ENCODE results near the gene FRMPD4.

The FRMPD4 gene

GRCh38 chrX:12425496-12425895 lies 287.2 kb downstream of the FRMPD4 start:
- FAIRE-seq (no peak), DNase-seq (ENCODE audit: low spot score) (no peak)

GRCh38 chrX:12426420-12426819 lies 288.1 kb downstream of the FRMPD4 start:
- FAIRE-seq (no peak), DNase-seq (ENCODE audit: low spot score) (no peak)

DNA sequence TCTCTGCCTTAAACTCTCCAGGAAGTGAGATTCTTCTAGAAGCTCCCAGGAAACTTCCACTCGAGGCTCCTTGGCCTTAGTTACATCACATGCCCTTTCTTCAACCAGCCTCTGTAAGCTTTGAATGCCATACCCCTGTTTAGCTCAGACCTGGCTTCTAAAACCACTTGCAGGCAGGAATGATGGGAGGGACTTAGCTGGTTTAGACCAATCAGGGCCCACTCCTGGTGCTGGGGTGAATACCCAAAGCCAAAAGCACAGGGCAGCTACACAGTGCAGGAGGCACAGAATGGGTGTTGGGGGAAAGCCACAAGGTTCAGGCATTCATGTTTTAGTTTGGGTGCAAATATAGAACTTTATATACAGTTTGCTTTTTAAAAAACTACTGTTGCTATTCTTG lies 296.2 kb downstream of the FRMPD4 start:
- DNase-seq (ENCODE audit: low spot score) = no peak
- no peak for FAIRE-seq

- FAIRE-seq (no peak), DNase-seq (ENCODE audit: low spot score) (no peak)
Observed at GRCh38 chrX:12439416-12439815, 301.1 kb downstream of the FRMPD4 start.

- DNase-seq (ENCODE audit: low spot score) (no peak), FAIRE-seq (no peak)
Observed at GRCh38 chrX:12440246-12440645, 302.0 kb downstream of the FRMPD4 start.

DNA sequence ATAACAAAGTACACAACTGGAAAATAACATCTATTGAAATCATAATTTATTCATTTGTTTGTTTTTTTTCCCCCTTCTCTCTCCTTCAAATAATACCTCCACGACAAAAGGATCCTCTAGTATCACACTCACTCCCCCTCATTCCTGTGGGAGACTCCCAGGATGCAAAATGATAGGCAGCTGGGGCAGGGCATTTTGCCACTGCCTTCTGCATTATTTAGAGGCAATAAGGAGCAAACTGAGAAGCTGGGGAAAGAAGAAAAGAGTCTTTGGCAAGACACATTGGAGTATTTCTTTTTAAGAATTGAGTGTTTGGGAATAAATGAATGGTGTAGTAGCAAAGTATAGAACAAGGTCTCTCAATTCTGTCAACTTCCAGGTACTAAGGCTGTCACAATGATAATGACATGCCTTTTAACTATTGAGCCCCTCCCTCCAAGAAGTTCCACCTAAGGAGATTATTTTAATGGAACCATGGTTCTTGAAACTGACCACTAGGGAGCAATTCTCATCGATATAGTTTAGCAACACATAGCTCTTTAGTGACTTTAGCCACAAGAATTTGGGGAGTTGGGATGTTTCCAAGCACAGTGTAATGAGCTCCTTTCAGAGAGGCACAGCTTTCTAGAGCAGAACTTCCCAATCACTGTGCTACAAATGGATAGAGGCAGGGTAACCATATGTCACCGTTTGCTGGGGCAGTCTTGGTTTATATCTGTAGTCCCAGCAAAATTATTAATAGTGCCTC lies 303.3 kb downstream of the FRMPD4 start:
- FAIRE-seq (no peak), DNase-seq (ENCODE audit: low spot score) (peak; percentile 17)

GRCh38 chrX:12443534-12444098 lies 305.3 kb downstream of the FRMPD4 start:
- no peak for DNase-seq (ENCODE audit: low spot score)
- FAIRE-seq = no peak

GRCh38 chrX:12446342-12447075 lies 308.2 kb downstream of the FRMPD4 start:
- DNase-seq (ENCODE audit: low spot score) (peak; percentile 13), FAIRE-seq (no peak)

GRCh38 chrX:12447448-12448064 lies 309.3 kb downstream of the FRMPD4 start:
- no peak for FAIRE-seq
- DNase-seq (ENCODE audit: low spot score) = peak; percentile 23

GRCh38 chrX:12452268-12452667 lies 314.0 kb downstream of the FRMPD4 start:
- FAIRE-seq (no peak), DNase-seq (ENCODE audit: low spot score) (no peak)

- FAIRE-seq (no peak), DNase-seq (ENCODE audit: low spot score) (no peak)
Observed at GRCh38 chrX:12460929-12461328, 322.7 kb downstream of the FRMPD4 start.

- DNase-seq (ENCODE audit: low spot score) = no peak
- FAIRE-seq = no peak
Observed at GRCh38 chrX:12463052-12463451, 324.8 kb downstream of the FRMPD4 start.

DNA sequence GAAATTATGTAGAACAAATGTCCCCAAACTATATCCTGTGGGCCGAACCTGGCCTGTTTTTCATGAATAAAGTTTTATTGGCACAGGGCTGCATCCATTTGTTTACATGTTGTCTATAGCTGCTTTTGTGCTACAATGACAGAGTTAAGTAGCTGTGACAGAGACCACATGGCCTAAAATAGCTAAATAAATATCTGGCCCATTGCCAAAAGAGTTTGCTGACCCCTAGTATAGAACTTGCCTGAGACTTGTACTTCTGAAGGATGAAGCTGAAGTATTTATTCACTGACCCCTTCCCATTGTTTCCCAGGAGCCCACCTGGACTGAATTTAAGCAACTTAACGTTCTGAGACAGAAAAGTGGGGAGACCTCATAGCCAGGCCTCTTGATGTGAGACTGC lies 325.6 kb downstream of the FRMPD4 start:
- no peak for FAIRE-seq
- no peak for DNase-seq (ENCODE audit: low spot score)

- FAIRE-seq (no peak), DNase-seq (ENCODE audit: low spot score) (no peak)
Observed at GRCh38 chrX:12467321-12467720, 329.0 kb downstream of the FRMPD4 start.

- FAIRE-seq (no peak), DNase-seq (ENCODE audit: low spot score) (no peak)
Observed at GRCh38 chrX:12469296-12469695, 331.0 kb downstream of the FRMPD4 start.

GRCh38 chrX:12471061-12471460 lies 332.8 kb downstream of the FRMPD4 start:
- DNase-seq (ENCODE audit: low spot score) (no peak), FAIRE-seq (no peak)

DNA sequence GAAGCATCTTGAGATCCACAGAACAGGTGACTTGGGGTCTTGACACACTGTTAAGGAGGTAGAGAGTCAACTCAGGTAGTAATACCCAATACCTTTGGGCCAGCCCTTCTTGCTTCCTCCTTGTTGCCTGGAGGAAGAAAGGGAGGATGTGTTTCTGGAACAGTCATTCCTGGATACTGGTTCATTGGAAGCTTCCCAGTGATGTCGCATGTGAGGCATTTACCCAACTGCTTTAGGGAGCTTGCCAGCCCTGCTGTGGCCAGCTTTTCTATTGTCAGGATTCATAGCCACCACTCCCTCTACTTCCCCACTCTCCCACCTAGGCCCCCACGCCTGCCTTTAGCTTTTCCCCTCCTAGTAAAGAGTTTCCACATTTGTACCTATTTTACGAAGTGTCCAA lies 342.7 kb downstream of the FRMPD4 start:
- FAIRE-seq (no peak), DNase-seq (ENCODE audit: low spot score) (no peak)

DNA sequence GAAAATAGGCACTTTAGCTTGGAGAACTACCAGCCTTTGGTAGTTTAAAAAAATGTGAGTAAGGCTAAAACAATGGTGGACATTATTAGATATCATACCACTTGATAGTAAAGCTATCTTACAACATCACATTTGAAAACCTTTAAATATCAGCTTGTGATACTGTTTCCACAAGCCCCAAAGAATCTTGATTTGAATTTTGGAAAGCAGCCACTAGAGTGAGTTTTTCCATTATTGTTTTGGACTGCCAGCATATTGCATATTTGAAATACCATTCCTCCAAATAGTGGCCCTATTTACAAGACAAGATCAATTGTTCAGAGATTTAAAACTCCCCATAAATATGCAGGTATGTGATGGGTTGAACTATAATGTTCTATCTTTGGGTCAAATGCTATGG lies 349.9 kb downstream of the FRMPD4 start:
- DNase-seq (ENCODE audit: low spot score) = no peak
- no peak for FAIRE-seq

- no peak for FAIRE-seq
- DNase-seq (ENCODE audit: low spot score) = no peak
Observed at GRCh38 chrX:12488771-12489170, 350.5 kb downstream of the FRMPD4 start.

- DNase-seq (ENCODE audit: low spot score) = no peak
- FAIRE-seq = no peak
Observed at GRCh38 chrX:12489341-12489740, 351.1 kb downstream of the FRMPD4 start.

GRCh38 chrX:12494400-12495138 lies 356.3 kb downstream of the FRMPD4 start:
- peak; percentile 1 for DNase-seq (ENCODE audit: low spot score)
- no peak for FAIRE-seq

Measured in urothelium cell line (cell line).